Glomerular visceral epithelial cell (primary cell): ENCODE measurements around the gene ZNF506.
"Not testable (repeated sequence)": the region's sequence is repeated elsewhere in the genome, so short reads cannot be mapped to it uniquely, and the experiment has no call there.

Source experiments
- DNase-seq: peaks from one replicate; pipeline ENCODE4 v3.0.0-alpha.2; 2016; ENCODE audit errors: extremely low spot score

Gene ZNF506

GRCh38 chr19:19778666-19779065 is 42.9 kb downstream of the ZNF506 start:
- DNase-seq = no peak

- no peak for DNase-seq
These were observed 43.9 kb downstream of the ZNF506 start for GRCh38 chr19:19777692-19778091.

GRCh38 chr19:19776206-19777008 is 45.1 kb downstream of the ZNF506 start:
- peak; percentile 99 for DNase-seq

- no peak for DNase-seq
These were observed 45.7 kb downstream of the ZNF506 start for GRCh38 chr19:19775891-19776205.

- no peak for DNase-seq
These were observed 47.1 kb downstream of the ZNF506 start for GRCh38 chr19:19774354-19775033.

GRCh38 chr19:19771963-19772362 is 49.6 kb downstream of the ZNF506 start:
- DNase-seq = not testable (repeated sequence)

- not testable (repeated sequence) for DNase-seq
These were observed 51.6 kb downstream of the ZNF506 start for GRCh38 chr19:19769971-19770370.

- DNase-seq = no peak
These were observed 63.4 kb downstream of the ZNF506 start for GRCh38 chr19:19758164-19758563.

GRCh38 chr19:19752760-19753403 is 68.7 kb downstream of the ZNF506 start:
- DNase-seq = no peak

GRCh38 chr19:19751846-19752245 is 69.7 kb downstream of the ZNF506 start:
- DNase-seq = no peak

GRCh38 chr19:19750842-19751790 is 70.4 kb downstream of the ZNF506 start:
- DNase-seq = no peak

- DNase-seq = no peak
These were observed 71.4 kb downstream of the ZNF506 start for GRCh38 chr19:19749908-19750841.

- DNase-seq = no peak
These were observed 72.2 kb downstream of the ZNF506 start for GRCh38 chr19:19749117-19749907.

- DNase-seq = no peak
These were observed 73.2 kb downstream of the ZNF506 start for GRCh38 chr19:19748249-19748938.

GRCh38 chr19:19747357-19748220 is 74.0 kb downstream of the ZNF506 start:
- DNase-seq = no peak

GRCh38 chr19:19746286-19747213 is 75.0 kb downstream of the ZNF506 start:
- DNase-seq = no peak
